GM18867 (cell line): ENCODE results near the gene TRPM3.
A peak's percentile ranks its signal among the peaks of the same experiment; 100 is the strongest.

ENCODE experiments used
- ATAC-seq: cut with Tn5 transposase; IDR thresholded peaks from one replicate; pipeline ENCODE4 v1.9.1; 2021; ENCODE audit warnings: mild to moderate bottlenecking, moderate library complexity; ENCODE audit not compliant: unreplicated experiment

Gene TRPM3

GRCh38 chr9:70566751-70567150 is 554.7 kb downstream of the TRPM3 start:
- no peak for ATAC-seq

GRCh38 chr9:70566066-70566465 is 555.4 kb downstream of the TRPM3 start:
- ATAC-seq: no peak

- ATAC-seq: no peak
Observed at GRCh38 chr9:70564468-70565335, 556.7 kb downstream of the TRPM3 start.

- ATAC-seq: peak; percentile 97
Observed at GRCh38 chr9:70563431-70564204, 557.8 kb downstream of the TRPM3 start.

- no peak for ATAC-seq
Observed at GRCh38 chr9:70563010-70563409, 558.4 kb downstream of the TRPM3 start.

- ATAC-seq: no peak
Observed at GRCh38 chr9:70561786-70562395, 559.5 kb downstream of the TRPM3 start.

GRCh38 chr9:70561111-70561510 is 560.3 kb downstream of the TRPM3 start:
- no peak for ATAC-seq

GRCh38 chr9:70559102-70559501 is 562.3 kb downstream of the TRPM3 start:
- no peak for ATAC-seq

- peak; percentile 99 for ATAC-seq
Observed at GRCh38 chr9:70557661-70558369, 563.6 kb downstream of the TRPM3 start.

- ATAC-seq: no peak
Observed at GRCh38 chr9:70556771-70557170, 564.6 kb downstream of the TRPM3 start.

- ATAC-seq: no peak
Observed at GRCh38 chr9:70554881-70555280, 566.5 kb downstream of the TRPM3 start.

GRCh38 chr9:70553707-70554673 is 567.4 kb downstream of the TRPM3 start:
- no peak for ATAC-seq

GRCh38 chr9:70552561-70552960 is 568.9 kb downstream of the TRPM3 start:
- ATAC-seq: no peak

GRCh38 chr9:70551801-70552200 is 569.6 kb downstream of the TRPM3 start:
- ATAC-seq: no peak

- no peak for ATAC-seq
Observed at GRCh38 chr9:70551396-70551795, 570.0 kb downstream of the TRPM3 start.

GRCh38 chr9:70549926-70550325 is 571.5 kb downstream of the TRPM3 start:
- ATAC-seq: no peak

GRCh38 chr9:70542311-70542931 is 579.0 kb downstream of the TRPM3 start:
- ATAC-seq: no peak

GRCh38 chr9:70540016-70540415 is 581.4 kb downstream of the TRPM3 start:
- ATAC-seq: no peak

GRCh38 chr9:70539526-70539925 is 581.9 kb downstream of the TRPM3 start:
- ATAC-seq: no peak
